Gastrocnemius medialis (tissue), 4 donors: ENCODE data around the gene PAFAH2.

ENCODE experiments used
- CTCF ChIP-seq, 5 experiments: fragments of 450-650 bp in 3 of 5; fragments of 200-600 bp in 2 of 5; sonication (generic) in 2 of 5; IDR thresholded peaks in 4 of 5; conservative IDR thresholded peaks in 1 of 5; 1 replicate in 4 of 5; 2 replicates in 1 of 5; pipeline ENCODE4 v1.5.1; 2016 to 2019; ENCODE audit warnings: antibody characterized with exemption in 5 of 5, mild to moderate bottlenecking in 3 of 5, moderate library complexity in 3 of 5
- POLR2A ChIP-seq, 2 donors: fragments of 450-650 bp; IDR thresholded peaks; one replicate each; pipeline ENCODE4 v1.6.1; 2017; ENCODE audit warnings: antibody characterized with exemption in 2 of 2, mild to moderate bottlenecking in 2 of 2, moderate library complexity in 2 of 2

DNA sequence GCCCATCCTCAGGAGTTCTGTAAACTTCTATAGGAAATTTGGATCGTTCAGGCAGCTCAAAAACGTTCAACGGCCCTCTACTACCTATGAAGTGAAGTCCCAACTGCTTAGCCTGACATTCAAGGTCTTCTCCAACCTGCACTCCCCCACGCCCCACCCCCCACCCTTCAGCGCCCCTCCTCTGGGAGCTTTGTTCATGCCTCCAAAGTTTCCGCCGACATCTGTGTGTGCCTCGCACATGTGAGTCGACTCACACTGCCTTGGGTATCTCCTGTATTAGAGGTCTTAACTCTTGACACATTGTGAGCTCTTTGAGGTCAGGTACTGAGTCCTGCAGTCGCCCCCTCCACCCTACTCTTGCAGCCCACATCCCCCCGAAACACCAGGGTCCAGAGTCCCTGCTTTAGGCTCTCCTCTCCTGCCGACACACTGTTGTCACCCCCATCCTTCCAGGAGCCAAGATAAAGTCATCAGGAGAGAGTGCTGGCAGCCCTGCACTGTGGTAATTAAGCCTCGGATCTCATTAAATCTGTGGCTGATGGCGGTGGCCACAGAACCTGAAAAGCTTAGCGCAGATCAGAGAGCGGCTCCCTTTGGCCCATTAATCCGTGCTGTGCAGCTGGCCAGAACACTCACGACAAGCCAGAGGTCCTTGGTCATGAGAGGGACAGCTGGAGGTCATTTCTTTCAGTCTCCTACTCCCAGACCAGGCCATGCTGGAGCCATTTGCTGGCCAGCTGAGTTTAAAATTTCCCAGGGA is 1.4 kb upstream of the PAFAH2 start:
- TF ChIP-seq CTCF (IDR thresholded peaks at IDR 0.05 in 4 of 5, conservative IDR thresholded peaks at IDR 0.05 in 1 of 5) (no peak), POLR2A (IDR thresholded peaks at IDR 0.05) (no peak)
